HUDEP-2 (cell line): Measurements from ENCODE around the gene DKKL1.
A peak's percentile ranks its signal among the peaks of the same experiment; 100 is the strongest.

ENCODE experiments used
- DNase-seq, 76 experiments: peaks; one replicate each; lab custom pipeline; 2025; ENCODE audit not compliant: unreplicated experiment in 76 of 76; lab: John Stamatoyannopoulos, UW

The DKKL1 gene

DNA sequence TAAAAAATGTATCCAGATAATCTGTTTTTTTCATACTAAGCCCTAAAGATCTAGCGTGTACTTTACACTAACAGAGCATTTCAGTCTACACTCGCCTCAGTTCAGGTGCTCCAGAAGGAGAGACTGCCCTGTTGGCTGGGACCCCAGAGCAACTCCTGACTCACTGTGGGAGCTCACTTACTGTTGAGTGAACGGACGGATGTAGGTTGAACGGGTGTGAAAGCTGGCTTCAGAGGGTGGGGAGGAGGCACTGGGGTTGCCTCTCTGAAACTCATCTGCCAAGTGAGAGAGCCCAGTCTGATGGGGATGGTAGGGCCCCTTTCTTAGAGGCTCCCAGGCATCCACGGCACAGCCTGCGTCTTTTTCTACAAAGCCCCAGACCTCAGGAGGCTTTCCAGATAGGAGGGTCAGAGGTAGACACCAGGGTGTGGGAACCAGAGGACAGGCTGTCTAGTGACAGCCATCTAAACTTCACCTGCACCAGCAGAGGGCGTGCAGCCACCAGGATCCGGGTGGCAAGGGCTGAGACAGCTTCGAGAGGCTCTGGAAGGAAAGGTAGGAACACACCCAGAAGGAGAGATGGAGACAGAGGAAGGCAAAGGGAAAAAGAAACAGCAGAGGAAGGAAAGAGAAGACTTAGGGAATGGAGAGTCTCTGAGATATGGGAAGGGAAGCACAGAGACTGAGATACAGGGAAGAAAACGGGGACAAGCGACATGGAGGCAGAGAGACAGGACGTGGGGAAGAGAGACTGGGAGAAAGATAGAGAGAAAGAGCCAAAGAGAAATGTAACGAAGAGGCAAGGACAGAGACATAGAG lies 28.1 kb downstream of the DKKL1 start:
- peak in 69 of 76 experiments; percentile 20 to 81 (median 63) for DNase-seq

DNA sequence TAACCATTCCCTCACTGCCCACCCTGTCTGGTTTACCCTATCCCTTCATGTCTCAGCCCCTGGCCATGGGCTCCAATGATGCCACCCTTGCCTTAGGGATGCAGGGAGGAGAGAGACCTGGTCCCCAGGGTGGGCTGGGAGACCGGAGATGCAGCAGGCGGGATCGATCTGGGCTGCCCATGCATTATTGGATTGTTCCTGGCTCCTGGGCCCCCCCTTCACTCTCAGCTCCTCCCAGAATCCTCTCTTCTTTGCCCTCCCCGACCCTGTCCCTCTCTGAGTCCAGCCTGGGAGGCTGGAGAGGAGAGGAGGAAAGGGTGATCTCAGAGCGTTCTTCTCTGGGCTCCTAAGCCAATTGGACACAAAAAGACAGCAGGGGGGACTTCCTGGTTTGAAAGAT lies 30.2 kb downstream of the DKKL1 start:
- DNase-seq, result no peak

DNA sequence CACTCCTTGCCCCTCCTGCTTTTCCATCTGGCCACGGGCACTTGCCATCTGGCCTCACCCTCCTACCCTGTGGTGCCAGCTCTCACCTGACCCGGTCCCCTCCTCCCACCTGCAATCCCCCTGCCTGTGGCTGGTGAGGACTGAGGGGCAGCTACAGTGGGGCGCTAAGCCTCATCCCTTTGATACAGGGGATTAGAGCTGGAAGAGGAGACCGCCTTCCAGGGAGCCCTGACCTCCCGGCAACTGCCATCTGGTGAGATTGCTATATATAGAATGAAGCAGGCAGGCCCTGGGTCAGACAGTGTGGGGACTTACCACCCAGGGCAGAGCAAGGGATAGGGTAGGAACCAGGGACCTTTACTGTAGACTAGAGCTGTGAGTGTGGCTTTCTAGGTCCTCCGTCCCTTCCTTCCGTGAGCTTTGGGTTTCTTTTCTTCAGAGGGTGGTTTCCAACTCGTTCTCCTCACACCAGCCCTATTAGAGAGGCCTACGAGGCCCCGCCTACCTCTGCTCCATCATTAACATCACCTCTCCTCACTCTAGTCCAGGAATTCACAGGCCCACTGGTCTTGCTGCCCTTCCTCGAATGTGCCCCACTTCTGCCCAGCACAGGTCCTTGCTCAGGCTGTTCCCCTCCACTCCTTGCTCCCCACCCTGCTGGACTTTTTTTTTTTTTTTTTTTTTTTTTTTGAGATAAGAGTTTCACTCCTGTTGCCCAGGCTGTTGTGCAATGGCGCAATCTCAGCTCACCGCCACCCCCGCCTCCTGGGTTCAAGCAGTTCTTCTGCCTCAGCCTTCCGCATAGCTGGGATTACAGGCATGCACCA lies 32.1 kb downstream of the DKKL1 start:
- no peak for DNase-seq

DNA sequence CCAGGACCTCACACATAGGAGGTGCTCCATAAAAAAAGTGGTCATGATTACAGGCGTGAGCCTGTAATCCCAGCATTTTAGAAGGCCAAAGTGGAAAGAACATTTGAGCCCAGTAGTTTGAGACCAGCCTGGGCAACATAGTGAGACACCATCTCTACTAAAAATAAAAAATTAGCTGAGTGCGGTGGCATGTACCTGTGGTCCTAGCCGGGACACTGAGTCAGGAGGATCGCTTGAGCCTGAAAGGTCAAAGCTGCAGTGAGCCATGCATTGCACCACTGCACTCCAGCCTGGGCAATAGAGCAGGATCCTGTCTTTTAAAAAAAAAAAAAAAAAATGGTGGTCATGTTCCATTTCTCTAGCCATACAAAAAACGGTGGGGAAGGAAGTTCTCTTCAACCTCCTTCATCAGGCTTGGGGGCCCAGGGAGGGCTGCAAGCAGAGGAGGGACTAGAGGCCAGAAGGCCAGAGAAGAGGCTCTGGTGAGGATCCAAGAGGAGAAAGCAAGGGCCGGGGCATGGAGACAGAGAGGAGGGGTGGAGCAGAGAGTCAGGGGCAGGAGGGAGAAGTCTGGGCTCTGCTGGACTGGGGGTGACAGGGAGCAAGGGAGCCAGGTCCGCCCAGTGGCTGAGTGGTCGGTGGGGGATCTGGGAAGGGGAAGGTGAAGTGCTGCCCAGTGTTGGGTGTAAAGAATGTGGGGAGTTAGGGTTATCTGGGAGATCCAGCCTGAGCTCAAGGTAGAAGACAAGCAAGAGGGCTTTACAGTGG lies 33.2 kb downstream of the DKKL1 start:
- no peak for DNase-seq

DNA sequence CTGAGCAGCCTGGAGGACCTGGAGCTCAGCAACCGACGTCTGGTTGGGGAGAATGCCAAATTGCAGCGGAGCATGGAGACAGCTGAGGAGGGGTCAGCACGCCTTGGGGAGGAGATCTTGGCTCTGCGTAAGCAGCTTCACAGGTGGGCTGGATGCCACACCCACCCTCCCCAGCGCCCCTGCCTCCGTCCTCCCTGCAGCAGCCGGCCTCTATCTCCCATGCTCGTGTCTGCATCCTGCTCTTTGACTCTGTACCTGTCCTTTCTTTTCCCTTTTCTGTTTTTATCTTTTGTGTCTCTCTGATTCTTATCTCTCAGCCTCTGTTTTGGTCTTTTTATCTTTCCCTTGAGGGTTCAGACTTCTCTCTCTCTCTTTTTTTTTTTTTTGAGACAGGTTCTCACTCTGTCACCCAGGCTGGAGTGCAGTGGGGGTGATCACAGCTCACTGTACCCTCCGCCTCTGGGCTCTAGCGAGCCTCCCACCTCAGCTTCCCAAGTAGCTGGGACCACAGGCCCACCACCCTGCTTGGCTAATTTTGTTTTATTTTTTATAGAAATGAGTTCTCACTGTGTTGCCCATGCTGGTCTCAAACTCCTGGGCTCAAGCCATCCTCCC lies 34.4 kb downstream of the DKKL1 start:
- no peak for DNase-seq

DNA sequence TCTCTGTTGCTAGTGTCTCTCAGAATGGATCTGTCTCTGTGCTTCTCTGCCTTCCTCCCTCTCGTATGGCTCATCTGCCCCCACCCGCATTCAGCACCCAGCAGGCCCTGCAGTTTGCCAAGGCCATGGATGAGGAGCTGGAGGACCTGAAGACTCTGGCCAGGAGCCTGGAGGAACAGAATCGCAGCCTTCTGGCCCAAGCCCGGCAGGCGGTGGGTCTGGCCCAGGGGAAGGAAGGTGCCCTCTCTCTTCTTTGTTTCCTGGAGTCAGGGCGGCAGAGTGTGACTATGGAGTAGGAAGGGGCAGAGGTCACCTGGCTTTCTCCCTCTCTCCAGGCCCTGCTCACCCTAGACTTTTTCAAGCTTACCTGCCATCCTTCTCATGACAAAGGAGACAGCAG lies 35.3 kb downstream of the DKKL1 start:
- DNase-seq, result no peak

DNA sequence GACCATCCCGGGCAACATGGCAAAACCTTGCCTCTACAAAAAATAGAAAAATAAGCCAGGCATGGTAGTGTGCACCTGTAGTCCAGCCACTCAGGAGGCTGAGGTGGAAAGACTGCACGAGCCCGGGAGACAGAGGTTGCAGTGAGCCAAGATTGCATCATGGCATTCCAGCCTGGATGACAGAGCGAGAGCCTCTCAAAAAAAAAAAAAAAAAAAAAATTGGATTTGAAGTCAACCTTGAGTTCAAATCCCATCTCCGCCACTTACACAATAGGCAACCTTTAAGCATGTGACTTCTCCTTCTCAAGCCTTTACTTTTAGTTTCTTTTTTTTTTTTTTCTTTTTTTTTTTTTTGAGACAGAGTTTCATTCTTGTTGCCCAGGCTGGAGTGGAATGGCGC lies 36.4 kb downstream of the DKKL1 start:
- no peak for DNase-seq

DNA sequence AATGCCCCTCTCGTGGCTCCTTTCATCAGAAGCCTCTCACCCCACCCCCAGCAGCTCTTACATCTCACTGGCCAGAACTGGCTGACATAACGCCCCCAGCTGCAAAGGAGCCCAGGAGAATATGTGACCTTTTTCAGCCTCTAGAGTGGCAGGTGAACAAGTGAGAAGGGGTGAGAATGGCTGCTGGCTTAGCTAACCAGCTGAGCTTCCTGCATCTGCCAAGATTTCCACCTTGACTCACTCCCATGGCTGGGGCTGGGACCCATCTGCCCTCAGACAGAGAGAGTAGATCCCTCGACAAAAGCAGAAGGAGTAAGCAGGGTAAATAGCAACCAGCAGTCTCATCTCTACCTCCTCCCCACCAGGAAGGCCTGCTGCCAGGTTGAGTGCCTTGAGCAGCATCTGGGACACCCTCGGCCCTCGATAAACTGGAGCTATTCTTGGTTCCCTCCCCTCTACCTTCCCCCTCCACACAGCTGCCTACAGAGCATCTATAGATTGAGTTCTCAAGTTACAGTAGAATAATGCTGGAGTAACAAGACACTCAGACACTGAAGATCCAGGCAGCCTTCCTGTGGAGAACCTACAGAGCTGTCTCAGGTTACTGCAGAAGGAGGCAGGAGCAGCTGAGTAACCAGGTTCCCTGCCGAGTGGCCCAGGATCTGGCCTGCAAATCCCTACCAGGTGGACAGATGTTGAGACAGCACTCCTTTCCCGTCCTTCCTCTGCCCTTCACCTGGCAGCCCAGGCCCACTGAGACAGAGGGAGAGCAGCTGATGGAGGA lies 39.9 kb downstream of the DKKL1 start:
- DNase-seq, result no peak

DNA sequence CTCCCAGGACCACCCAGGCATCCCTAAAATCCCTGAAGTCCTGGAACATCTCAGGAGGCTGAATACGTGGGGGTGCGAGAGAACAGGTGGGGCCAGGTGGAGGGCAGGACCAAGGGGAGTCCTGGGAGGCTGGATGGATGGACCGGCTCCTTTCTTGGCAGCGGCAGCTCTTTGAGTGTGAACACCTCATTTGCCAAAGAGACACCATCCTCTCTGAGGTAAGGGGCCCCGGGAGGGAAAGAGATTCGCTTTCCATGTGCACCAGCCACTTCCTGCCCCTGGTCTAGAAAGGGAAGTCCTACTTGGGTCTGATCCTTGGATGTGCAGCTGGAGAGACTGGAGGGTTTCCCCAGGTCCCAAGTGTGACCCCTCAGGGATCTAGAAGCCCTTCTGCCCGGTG lies 43.4 kb downstream of the DKKL1 start:
- no peak for DNase-seq

DNA sequence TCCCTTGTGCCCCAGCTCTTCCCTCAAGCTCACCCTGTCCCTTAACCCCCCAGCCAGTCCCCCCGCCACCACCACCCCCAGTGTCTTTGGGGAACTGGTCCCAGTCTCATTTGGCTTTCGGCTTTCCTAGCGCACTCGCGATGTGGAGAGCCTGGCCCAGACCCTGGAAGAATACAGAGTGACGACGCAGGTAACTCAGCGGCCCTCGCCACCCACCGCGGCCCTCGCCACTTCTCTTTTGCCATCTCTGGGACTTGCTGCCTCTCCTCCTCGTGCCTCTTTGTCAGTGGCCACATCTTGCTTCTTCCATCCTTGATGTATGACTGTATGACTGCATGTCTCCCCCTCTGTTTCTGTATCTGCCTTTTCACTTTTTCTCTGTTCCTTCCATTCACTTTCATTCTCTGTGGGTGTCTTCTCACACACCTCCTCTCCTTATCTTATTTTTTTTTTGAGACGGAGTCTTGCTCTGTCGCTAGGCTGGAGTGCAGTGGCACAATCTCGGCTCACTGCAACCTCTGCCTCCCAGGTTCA lies 43.9 kb downstream of the DKKL1 start:
- DNase-seq, result no peak

DNA sequence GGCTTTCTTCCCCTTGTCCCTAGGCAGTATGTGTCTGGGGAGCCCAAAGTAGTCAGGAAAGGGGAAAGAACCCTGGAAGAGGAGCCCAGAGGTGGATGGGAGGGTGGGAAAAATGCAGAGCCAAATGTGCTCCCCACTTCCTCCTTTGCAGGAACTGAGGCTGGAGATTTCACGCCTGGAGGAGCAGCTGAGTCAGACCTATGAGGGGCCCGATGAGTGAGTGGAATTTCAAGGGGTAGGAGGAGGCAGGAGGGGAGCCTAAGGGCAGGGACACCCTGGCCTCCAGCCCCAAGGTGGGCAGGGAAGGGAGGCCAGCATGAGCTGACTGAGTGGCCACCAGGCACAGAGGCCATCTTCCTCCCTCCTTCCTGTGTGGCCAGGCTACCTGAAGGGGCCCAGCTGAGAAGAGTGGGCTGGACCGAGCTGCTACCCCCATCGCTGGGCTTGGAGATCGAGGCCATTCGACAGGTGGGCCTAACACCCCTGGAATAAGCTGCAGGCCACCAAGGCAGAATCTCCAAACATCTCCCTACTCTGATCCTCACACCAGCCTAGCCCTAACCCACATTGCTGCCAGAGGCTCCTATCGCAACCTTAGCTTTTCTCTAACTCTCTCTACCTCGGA lies 45.3 kb downstream of the DKKL1 start:
- DNase-seq, result no peak

DNA sequence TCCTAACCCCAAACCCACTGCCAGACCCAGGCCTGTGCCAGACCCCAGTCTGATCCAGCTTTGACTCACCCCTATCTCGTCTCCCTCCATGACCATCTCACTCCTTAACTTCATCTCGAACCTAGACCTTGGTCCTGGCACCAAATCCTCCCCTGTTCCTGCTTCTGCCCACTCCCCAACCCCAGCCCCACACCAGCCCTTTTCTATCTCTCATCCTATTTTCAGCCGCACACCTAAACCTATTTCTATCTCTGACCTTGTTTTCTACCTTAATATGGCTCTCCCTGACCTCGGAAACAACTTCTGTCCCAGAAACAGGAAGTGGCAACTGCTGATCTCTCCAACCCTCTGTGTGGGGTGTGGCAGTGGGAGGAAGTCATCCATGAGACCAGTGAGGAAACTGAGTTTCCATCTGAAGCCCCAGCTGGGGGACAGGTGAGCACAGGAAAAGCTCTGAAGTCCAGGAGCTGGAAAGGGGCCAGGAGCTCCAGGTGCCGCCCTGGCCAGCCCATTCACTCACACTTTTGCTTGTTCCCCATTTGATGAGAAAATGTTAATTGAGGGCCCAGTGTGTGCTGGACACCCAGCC lies 45.9 kb downstream of the DKKL1 start:
- DNase-seq, result peak in 1 of 76 experiments; percentile 25

DNA sequence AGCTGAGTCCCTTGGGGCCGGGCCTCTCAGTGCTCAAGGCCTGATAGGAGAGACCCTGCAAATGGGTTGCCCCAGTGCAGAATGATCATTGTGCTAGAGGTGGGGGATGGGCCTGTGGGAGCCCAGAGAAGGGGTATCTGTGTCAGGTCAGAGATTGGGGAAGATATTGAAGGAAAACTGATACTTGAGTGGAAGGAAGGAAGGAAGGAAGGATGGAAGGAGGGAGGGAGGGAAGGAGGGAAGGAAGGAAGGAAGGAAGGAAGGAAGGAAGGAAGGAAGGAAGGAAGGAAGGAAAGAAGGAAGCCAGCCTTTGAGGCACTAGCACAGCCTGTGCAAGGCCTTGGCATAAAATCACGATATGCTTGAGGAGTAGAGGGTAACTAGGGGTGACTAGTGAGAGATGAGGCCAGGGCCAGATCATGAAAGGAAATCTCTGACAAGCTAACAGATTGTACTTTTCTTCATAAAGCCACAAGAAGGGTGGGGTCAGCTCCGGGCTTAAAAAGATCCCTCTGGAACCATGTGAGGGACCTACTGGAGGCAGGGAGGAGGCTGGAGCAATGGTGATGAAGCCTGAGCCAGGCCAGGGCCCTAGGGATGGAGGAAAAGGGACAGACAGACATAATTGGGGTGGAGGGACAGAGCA lies 48.1 kb downstream of the DKKL1 start:
- DNase-seq, result no peak

DNA sequence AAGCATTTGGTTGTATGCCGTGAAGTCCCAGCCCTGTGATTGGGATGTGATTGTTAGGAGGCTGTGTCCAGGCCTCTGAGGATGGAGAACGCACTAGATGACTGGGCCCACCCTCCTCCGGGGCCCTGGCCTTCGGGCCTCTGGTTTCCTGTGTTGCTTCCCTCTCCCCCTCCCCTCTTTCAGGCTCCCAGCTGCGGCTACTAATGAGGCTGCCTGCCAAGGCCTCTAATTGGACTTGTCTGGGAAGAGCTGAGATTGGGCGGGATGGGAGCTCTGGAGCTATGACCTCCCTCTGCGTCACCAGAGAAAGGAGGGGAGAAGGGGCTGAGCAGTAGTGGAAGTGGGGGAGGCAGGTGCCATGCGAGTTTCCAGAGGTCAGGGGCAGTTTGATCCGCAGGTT lies 49.7 kb downstream of the DKKL1 start:
- DNase-seq, result no peak

DNA sequence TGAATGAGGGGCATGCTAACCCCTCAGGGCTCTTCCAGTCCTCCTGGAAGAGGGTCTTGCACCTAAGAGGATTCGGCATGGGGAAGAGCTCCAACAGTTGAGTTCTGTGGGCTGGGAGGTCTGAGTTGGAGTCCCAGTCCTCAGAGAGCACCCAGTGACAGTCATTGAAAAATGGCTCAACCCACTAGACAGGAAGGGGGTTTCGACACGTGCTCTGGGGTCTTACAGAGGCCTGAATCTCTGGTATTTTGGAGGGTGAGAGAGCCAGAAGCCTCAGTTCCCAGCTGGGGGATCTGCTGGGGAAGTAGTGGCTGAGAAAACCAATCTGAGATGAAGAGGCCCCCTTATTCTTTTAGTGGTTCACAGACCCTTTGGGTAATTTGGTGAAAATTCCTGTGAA lies 50.6 kb downstream of the DKKL1 start:
- no peak for DNase-seq

DNA sequence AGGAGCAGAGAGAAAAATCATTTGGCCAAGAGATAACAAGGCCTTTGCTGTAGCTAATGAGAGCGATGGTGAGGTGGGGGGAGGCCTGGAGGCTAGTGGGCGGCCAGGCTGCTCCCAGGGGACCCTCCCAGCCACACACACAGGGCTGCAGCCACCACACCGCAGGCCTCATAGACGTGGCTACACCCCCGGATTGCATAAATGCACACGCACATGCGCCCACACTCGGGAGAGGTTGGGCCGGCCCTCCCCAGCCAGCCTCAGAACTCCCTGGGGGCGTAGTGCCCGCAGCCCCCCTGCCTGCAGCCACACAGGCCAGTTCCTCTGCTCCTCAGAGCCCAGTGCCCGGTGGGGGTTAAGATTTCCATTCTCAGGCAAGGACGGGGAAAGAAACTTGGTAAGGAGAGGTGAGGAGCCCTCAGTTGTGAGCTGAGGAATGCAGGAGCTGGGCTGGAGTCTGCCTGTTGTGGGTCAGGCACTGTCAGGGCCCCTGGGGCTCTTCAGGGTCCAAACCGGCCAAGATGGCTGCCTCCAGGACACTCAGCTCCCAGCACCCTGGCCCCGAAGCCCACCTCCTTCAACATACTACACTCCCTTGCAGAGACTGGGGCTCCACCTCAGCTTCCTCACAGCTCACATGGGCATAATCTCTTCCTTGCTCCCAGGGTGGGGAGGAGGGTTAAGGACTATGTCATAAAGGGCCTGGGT lies 51.6 kb downstream of the DKKL1 start:
- no peak for DNase-seq

DNA sequence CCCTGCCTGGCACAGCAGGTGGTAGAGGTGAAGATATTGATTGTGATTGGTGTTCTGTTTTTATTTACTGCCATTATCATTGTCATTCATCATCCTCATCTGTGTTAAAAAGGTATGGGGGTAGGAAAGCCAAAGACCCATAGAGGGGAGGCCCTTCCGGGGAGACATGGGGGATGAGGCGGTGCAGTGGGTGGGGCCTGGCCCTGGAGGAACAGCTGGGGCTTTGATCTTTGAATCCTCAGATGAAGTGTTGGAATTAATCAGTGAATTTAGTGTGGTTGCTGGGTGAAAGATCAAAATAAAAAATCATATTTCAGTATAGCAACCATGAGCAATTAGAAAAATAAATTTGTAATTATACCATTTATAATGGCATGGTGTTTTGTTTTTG lies 52.1 kb downstream of the DKKL1 start:
- no peak for DNase-seq

DNA sequence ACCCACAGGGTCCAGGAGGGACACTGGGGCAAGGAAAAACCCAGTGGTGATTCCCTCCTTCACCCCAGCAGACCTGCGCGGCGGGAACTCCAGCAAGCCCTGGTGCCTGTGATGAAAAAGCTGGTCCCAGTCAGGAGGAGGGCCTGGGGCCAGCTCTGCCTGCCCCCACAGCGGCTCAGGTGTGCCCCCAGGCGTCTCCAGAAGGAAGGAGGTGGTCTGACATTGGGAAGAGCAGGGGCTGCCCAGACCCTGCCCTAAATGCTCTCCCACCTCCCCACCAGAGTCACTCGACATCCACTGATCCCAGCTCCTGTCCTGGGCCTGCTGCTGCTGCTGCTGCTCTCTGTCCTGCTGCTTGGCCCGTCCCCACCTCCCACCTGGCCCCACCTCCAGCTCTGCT lies 53.4 kb downstream of the DKKL1 start:
- no peak for DNase-seq
